AG09309 (cell line): ENCODE results near the gene MAP4K2.

Experiments
- DNase-seq: peaks from one replicate; pipeline ENCODE4 v3.0.0-alpha.2; 2010; ENCODE audit warnings: low read depth
- H3K4me3 ChIP-seq: 2 replicates; pipeline ENCODE4 v1.5.1; 2011; ENCODE audit warnings: mild to moderate bottlenecking, low read depth, low read length, moderate library complexity; ENCODE audit not compliant: control insufficient read depth
- TF ChIP-seq, protein P1 (sequence below): IDR thresholded peaks from 2 replicates; pipeline ENCODE4 v1.5.1; 2011; ENCODE audit warnings: mild to moderate bottlenecking, low read depth, low read length, inconsistent platforms; ENCODE audit not compliant: insufficient read depth, control insufficient read depth; ENCODE audit errors: missing control alignments

The MAP4K2 gene

DNA sequence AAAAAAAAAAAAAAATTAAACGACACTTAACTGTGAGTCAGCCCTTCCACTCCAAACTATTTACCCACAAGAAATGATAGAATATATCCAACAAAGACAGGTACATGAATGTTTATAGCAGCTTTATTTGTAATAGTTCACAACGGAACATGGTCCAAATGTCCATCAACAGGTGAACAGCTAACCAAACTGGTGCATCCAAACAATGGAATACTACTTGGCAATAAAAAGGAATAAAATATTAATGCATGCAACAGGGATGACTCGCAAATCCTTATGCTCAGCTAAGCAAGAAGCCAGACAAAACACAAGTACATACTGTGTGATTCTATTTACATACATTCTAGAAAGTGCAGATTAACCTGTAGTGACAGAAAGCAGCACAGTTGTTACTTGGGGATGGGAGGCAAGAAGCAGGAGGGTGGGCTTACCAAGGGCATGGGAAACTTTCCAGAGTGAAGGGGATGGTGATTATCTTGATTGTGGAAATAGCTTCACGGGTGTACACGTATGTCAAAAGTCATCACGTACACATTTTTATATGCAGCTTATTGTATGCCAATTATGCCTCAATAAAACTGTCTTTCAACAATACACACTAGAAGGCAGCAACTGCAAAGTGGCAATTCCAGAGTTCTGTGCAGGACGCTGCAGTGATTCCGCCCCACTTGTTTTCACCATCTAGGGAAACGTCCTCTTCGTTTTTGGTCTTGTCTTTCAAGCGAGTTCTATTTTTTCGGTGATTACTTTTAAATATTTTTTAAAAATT, 18.0 kb downstream of the MAP4K2 start:
- TF ChIP-seq, protein P1, sequence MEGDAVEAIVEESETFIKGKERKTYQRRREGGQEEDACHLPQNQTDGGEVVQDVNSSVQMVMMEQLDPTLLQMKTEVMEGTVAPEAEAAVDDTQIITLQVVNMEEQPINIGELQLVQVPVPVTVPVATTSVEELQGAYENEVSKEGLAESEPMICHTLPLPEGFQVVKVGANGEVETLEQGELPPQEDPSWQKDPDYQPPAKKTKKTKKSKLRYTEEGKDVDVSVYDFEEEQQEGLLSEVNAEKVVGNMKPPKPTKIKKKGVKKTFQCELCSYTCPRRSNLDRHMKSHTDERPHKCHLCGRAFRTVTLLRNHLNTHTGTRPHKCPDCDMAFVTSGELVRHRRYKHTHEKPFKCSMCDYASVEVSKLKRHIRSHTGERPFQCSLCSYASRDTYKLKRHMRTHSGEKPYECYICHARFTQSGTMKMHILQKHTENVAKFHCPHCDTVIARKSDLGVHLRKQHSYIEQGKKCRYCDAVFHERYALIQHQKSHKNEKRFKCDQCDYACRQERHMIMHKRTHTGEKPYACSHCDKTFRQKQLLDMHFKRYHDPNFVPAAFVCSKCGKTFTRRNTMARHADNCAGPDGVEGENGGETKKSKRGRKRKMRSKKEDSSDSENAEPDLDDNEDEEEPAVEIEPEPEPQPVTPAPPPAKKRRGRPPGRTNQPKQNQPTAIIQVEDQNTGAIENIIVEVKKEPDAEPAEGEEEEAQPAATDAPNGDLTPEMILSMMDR: no peak
- no peak for DNase-seq
- H3K4me3 ChIP-seq: no peak overlapping the region

DNA sequence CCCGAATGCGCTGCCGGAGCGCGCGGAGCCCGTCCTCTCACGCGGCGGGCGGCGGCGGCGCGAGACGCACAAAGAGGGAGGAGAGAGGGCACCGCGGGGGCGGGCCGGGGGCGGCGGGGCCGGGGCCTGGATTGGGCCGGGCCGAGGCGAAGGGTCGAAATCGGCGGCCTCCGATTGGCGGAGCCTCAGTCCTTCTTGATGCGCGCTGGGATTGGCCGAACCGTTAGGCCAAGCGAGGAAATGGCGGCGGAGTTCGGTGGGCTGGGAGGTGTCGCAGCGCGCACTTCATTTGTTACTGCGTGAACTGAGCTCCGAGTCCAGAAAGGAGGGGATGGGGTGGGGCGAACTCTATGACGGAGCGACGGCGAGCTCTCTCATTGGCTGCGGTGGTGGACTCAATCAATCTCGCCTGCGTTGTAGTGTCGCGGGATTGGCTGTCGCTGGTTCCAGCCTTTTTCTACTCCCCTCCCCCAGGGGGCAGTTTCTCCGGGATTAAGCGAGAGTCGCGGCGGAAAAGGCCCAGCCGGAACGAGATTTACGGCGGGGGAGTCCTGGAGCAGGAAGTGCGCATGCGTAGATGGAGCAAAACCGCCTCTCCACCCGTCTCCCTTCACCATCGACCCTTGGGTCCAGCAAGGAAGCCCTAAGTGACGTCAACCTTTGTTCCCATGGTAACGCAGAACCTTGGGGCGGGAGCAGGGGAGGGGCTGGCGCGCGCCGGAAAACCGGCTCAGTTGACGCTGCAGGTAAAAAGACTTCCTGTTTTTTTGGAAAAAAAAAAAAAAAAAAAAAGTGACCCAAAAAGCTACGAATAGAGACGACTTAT, 24.3 kb downstream of the MAP4K2 start, which contains the start of gene SF1:
SF1 (minus strand) TSS at position 70 of the 826 bp plus-strand sequence. CDS start 150 bp downstream, outside the sequence.
- H3K4me3 ChIP-seq: peak within 1 kb of the TSS; percentile 89
- DNase-seq: peak; percentile 99
- TF ChIP-seq, protein P1: no peak

DNA sequence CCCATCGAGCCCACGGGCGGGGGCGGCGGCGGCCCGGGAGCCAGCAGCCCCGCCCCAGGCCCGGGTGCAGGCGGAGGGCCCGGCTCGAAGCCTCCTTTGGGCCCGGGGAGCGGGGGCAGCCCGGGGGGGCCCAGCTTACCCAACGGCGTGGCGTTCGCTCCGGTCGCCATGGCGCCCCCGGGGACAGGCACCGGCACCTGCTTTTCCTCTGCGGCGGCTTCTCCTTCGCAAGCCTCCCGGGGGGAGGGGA, 24.9 kb downstream of the MAP4K2 start:
- peak overlapping the region; percentile 63 for H3K4me3 ChIP-seq
- TF ChIP-seq, protein P1: no peak
- DNase-seq: no peak

DNA sequence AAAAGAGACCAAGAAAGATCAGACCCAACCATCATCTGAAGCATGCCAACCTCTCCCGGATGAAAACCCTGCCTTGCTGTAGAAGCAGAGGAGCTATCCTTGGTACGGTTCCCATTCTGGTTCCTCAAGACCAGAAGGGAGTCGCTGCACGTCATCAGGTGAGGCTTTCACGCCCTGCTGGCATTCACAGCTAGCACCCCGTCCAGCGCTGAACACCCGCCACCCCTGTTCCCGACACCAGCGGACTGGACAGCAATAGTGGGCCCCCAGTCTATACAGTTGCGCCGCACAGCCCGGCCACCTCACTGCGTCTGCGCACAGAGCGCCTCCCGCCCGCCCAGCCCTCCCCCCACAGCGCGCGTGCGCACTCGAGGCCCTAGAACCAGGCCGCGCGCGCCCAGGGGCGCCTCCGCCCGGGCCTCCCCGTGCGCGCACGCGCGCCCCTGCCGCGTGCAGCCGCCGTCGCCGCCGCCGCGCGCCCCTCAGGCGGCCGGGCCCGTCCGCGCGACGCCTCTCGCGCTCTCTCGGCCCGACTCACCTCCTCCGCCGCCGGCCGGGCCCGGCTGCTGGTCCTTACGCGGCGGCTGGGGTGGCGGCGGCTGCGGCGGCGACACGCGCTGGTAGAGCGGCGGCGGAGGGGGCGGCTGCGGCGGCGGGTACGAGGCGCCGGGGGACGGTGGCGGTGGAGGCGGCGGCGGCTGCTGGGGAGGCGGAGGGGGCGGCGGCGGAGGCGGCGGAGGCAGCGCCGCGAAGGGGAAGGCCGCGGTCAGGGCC, 25.4 kb downstream of the MAP4K2 start:
- H3K4me3 ChIP-seq: peak overlapping the region; percentile 89
- DNase-seq: peak; percentile 39
- TF ChIP-seq, protein P1: no peak

DNA sequence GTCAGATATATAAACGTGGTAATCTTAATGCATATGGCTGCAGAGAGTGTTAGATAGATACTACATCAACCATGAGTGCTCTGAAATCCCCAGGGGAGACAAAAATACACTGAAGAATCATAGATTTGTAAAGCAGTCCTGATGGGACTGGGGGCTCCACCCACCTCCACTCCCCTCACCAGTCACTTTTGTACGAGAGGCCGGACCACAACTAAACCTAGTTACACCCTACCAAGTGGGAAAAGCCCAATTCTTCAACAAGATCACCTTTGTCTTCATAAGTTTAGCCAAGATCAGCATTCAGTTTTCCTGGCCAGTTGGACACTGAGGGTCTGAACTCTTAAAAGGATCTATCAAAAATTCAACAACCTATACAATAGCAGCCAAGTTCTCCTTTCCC, 26.1 kb downstream of the MAP4K2 start:
- TF ChIP-seq, protein P1: no peak
- H3K4me3 ChIP-seq: peak overlapping the region; percentile 89
- DNase-seq: no peak

DNA sequence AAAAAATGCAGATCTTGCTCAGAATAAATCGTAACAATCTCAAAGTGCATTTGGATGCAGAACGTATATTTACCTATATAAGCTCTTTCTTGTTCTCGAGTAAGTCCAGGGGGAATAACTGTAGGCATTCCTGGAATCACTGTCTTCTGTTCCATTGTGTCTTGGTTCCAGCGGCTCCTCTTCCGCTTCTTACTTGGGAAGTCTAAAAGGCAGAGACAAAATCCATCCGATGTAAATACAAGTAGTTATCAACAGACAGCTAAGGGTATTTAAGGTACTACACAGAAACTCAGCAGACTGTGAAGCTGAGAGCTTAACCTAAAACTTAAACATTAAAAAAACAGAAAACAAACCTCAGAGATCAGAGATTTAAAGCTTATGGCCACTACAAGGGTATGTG, 26.6 kb downstream of the MAP4K2 start:
- DNase-seq: no peak
- TF ChIP-seq, protein P1: no peak
- H3K4me3 ChIP-seq: peak overlapping the region; percentile 89
